Cardiac fibroblast (primary cell): ENCODE results near the gene TAF8.

Source experiments
- DNase-seq, 2 donors: peaks; one replicate each; pipeline versions ENCODE4 v3.0.0 to v3.0.0-alpha.2; 2010; ENCODE audit warnings: low read depth in 2 of 2
- H3K4me3 ChIP-seq, 2 donors: replicated peaks in 1 of 2; 1 replicate in 1 of 2; 2 replicates in 1 of 2; pipeline ENCODE4 v1.5.1; 2011; ENCODE audit warnings: low read depth in 2 of 2, low read length in 2 of 2, mild to moderate bottlenecking in 2 of 2, moderate library complexity in 1 of 2
- CTCF ChIP-seq: IDR thresholded peaks from one replicate; pipeline ENCODE4 v1.5.1; 2011; ENCODE audit warnings: low read depth, mild to moderate bottlenecking, low read length, inconsistent platforms

The TAF8 gene

GRCh38 chr6:42105156-42105648 lies 54.9 kb downstream of the TAF8 start:
- TF ChIP-seq CTCF = no peak
- no peak for DNase-seq
- H3K4me3 ChIP-seq = no peak overlapping the region

GRCh38 chr6:42105709-42106108 lies 55.4 kb downstream of the TAF8 start:
- TF ChIP-seq CTCF = no peak
- no peak overlapping the region for H3K4me3 ChIP-seq
- DNase-seq = no peak

- H3K4me3 ChIP-seq = no peak overlapping the region
- DNase-seq = no peak
- TF ChIP-seq CTCF = no peak
Measured at GRCh38 chr6:42106112-42107023, 56.0 kb downstream of the TAF8 start.

- TF ChIP-seq CTCF = no peak
- no peak for DNase-seq
- H3K4me3 ChIP-seq = no peak overlapping the region
Measured at GRCh38 chr6:42108071-42108470, 57.7 kb downstream of the TAF8 start.

GRCh38 chr6:42110683-42111082 lies 60.4 kb downstream of the TAF8 start:
- DNase-seq = no peak
- TF ChIP-seq CTCF = no peak
- H3K4me3 ChIP-seq = no peak overlapping the region

GRCh38 chr6:42112351-42112750 lies 62.0 kb downstream of the TAF8 start:
- no peak for TF ChIP-seq CTCF
- DNase-seq = no peak
- H3K4me3 ChIP-seq = no peak overlapping the region
